GM12891 (cell line): ENCODE results near the gene PLCL1.

ENCODE experiments used
- POLR2AphosphoS5 ChIP-seq: IDR thresholded peaks from 2 replicates; pipeline ENCODE4 v1.6.1; 2011; ENCODE audit warnings: low read depth, low read length, control low read depth
- TAF1 ChIP-seq: IDR thresholded peaks from 2 replicates; pipeline ENCODE4 v1.6.1; 2011; ENCODE audit warnings: low read depth, low read length, control low read depth

- TF ChIP-seq TAF1: no peak
- no peak for TF ChIP-seq POLR2AphosphoS5
These were observed 211.8 kb downstream of the PLCL1 start for GRCh38 chr2:198016243-198016642.
